ENCODE data around the gene TEX14.

TEX14 gene

DNA sequence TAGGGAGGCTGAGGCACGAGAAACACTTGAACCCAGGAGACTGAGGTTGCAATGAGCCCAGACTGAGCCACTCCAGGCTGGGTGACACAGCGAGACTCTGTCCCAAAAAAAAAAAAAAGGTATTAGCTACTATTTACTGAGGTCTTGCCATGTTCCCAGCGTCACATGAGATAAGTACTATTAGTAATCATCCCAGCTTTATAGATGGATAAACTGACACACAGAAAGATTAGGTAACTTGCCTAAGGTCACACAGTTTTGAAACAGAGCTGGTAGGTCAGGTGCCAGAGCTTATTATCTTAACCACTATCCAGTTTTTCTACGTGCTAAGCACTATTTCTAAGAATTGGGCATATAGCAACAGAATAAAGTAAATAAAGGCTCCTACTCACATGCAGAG is 51.6 kb downstream of the TEX14 start:
- no peak for DNase-seq

GRCh38 chr17:58639681-58640080 is 52.2 kb downstream of the TEX14 start:
- DNase-seq, result no peak

- DNase-seq, result no peak
Measured at GRCh38 chr17:58637011-58637570, 54.8 kb downstream of the TEX14 start.

- no peak for DNase-seq
Measured at GRCh38 chr17:58632324-58633314, 59.2 kb downstream of the TEX14 start.

- DNase-seq, result peak; percentile 68
Measured at GRCh38 chr17:58631523-58632323, 60.1 kb downstream of the TEX14 start.

- peak; percentile 52 for DNase-seq
Measured at GRCh38 chr17:58630883-58631522, 60.8 kb downstream of the TEX14 start.

DNA sequence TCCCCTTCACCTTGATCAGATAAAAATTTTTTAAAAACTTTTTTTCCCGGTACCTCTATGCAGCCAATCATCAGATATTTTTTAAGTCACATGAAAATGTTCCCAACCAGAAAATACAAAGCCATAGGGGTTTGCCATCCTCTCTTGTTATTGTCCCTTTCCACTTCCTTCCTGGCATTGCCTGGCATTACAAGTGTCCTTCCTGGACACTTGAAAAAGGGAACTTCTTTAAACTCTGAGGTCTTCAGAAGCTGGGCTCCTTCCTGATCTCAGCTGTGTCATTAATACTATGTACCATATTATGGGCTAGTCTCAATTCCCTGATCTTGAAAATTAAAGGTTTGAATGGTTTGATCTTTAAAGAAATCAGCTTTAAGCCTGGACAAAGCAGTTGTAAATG is 64.9 kb downstream of the TEX14 start:
- DNase-seq, result no peak

GRCh38 chr17:58624751-58625150 is 67.1 kb downstream of the TEX14 start:
- DNase-seq, result no peak

DNA sequence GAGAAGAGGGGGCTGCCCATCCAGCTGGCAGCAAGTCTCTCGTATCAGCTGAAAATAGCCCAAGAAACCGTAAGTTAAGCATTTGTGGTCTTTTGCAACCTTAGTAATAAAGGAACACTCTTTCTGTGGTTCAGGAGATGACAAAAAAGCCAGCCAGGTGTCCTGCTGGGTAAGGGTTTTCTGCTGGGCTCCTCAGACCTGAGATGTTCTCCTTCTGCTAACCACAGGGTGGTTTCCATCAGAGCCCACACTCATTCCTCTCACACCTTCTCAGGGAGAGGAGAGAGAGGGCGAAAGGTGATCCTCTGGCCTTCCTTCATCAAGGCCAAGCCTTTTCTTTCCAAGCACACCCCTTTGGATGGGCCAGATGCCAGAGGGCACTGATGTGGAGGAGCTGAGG is 70.7 kb downstream of the TEX14 start:
- DNase-seq, result no peak

DNA sequence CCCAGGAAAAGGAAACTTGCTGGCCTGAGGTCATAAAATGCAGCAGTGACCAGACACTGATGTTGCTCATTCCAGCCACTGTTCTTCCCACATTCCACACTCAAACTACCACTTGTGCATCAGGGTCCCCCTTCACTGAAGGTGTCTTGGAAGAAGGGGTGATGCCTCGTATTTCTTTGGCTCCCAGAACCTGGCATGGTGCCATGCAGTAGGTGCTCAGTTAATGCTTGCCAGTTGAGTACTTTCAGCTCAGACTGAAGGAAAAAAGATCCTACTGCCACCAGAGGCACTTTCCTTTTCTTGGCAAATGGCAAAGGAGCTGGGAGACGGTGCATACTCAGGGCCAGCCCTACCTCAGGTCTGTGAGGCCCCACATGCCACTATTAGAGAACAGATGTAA is 73.5 kb downstream of the TEX14 start:
- no peak for DNase-seq

DNA sequence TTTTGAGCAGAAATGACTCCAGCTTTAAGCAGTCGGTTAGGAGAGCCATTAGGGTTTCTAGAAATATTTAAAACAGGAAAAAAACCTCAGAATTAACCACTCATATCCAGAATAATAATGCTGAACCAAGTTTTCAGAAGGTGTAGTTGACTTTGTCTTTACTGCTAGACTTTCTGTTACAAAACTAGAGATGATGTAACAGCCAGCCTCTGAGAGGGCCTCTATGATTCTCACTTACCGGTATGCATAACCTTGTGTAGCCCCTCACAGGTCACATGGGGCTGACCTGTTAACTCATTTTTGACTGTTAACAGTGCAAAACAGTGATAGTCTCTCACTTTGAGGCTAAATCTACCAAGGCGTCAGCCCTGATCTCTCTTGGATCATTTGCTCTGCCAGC is 74.3 kb downstream of the TEX14 start:
- DNase-seq, result no peak

DNA sequence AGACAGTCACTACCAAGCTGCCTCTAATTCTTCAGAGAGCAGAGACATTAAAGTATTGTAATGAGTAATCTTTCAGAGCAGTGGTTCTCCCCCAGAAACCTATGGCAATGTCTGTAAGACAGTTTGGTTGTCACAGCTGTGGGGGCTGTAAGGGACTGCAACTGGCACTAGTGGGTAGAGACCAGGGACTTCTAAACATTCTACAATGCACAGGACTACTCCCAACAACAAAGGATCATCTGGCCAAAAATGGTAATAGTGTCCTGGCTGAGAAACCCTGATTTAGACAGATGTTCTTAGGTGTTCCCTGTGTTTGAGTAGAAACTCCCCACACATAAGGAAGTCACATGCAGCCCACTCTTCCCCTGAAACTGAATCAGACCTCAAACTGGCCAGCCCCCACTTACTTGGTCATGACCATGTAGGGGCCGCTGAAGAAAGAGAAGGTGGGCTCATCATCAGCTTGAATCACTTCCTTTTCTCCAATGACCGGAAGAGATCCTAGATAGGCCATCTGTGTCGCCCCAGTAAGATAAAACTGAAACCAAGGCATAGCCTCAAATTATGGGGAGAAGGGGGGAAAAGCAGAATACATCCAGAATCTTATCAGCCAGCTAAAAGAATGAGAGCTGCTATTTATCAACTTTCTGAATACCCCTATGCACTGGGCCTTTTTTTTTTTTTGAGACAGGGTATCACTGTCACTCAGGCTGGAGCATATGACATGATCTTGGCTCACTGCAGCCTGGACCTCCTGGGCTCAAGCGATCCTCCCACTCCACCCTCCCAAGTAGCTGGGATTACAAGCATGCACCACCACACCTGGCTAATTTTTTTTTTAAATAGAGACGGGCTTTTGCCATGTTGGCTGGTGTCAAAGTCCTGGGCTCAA is 75.8 kb downstream of the TEX14 start:
- DNase-seq, result no peak

DNA sequence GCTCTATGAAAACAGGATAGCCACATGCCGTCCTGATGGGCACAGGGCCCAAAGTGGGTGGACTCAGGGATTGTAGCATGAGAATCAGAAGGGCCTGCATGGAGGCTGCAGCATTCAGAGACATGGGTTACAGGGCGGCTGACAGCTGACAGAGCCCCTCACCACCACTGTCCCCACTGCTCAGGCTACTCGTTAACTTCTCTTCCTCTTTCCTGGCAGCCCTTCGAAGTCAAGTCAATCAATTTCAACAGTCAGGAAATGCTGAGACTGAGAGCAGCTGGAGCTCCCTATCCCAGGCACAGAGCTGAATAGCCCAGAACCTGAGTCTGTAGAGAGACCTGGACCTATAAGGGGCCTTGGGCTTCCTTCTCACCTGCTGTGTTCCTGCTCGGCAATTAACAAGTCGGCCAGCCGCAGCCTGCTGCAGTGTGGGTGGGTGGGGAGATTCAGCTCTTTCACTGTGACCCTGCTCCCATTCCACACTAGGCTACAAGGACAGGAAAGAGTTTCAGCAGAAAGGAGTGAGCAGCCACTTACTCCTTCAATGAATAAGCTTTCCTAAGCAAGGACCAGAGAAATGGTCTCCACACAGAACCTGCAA is 76.9 kb downstream of the TEX14 start:
- DNase-seq, result no peak

- no peak for DNase-seq
Measured at GRCh38 chr17:58611331-58611730, 80.5 kb downstream of the TEX14 start.

- no peak for DNase-seq
Measured at GRCh38 chr17:58606934-58607333, 84.9 kb downstream of the TEX14 start.

DNA sequence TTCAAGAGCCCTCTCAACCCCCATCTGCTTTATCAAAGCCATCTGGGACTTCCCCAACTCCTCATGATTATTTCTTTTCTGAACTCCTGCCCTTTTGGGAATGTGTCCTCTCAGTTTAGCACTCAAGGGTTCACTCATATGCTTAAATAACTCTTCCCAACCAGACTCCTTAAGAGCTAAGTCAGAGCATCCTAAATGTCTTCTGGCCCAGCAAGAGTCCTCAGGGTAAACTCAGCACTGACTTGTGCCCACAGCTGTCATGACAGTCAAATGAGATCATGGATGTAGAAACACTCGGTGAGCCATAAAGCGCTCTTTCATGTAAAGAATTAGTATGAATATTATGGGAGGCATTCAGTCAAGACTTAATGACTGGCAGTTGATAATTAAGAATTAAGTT is 85.9 kb downstream of the TEX14 start:
- no peak for DNase-seq

GRCh38 chr17:58605470-58605869 is 86.4 kb downstream of the TEX14 start:
- DNase-seq, result no peak

GRCh38 chr17:58601976-58602375 is 89.9 kb downstream of the TEX14 start:
- no peak for DNase-seq

GRCh38 chr17:58597371-58597770 is 94.5 kb downstream of the TEX14 start:
- DNase-seq, result no peak

GRCh38 chr17:58595194-58595792 is 96.6 kb downstream of the TEX14 start:
- DNase-seq, result no peak

- no peak for DNase-seq
Measured at GRCh38 chr17:58593123-58593522, 98.7 kb downstream of the TEX14 start.

All from NCI-H1105 treated with DMSO at 0.1 percent for 48 hours (cell line).